ENCODE data around the gene UBTF. TPM values are rescaled to one million over a fixed set of nuclear protein-coding genes. Genes with fewer than 3 reads are reported as not detected.

UBTF gene
- total RNA-seq, 1 donor from 2014 or later: 25.1 TPM

GRCh38 chr17:44222112-44222869, 2.8 kb upstream of the UBTF start:
- intact Hi-C loops (cut with DNase I): no loop called here
- no peaks in the 10 kb centered on the region for H3K27me3 ChIP-seq
- peak in 1 of 2 donors; percentile 91 for DNase-seq (ENCODE audit: low spot score in 2 of 2)
- peak overlapping the region; percentile 91 to 99 for H3K27ac ChIP-seq
- H3K9me3 ChIP-seq: no peaks in the 10 kb centered on the region
- TF ChIP-seq, protein P1, sequence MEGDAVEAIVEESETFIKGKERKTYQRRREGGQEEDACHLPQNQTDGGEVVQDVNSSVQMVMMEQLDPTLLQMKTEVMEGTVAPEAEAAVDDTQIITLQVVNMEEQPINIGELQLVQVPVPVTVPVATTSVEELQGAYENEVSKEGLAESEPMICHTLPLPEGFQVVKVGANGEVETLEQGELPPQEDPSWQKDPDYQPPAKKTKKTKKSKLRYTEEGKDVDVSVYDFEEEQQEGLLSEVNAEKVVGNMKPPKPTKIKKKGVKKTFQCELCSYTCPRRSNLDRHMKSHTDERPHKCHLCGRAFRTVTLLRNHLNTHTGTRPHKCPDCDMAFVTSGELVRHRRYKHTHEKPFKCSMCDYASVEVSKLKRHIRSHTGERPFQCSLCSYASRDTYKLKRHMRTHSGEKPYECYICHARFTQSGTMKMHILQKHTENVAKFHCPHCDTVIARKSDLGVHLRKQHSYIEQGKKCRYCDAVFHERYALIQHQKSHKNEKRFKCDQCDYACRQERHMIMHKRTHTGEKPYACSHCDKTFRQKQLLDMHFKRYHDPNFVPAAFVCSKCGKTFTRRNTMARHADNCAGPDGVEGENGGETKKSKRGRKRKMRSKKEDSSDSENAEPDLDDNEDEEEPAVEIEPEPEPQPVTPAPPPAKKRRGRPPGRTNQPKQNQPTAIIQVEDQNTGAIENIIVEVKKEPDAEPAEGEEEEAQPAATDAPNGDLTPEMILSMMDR (IDR thresholded peaks at IDR 0.05): peak in 2 of 3 experiments; percentile 9 to 24
- H3K36me3 ChIP-seq: no peaks in the 10 kb centered on the region
- H3K4me1 ChIP-seq: peaks cover 9 to 22% of the 10 kb centered on the region in 2 donors
- H3K4me3 ChIP-seq: peak overlapping the region; percentile 88 to 95

DNA sequence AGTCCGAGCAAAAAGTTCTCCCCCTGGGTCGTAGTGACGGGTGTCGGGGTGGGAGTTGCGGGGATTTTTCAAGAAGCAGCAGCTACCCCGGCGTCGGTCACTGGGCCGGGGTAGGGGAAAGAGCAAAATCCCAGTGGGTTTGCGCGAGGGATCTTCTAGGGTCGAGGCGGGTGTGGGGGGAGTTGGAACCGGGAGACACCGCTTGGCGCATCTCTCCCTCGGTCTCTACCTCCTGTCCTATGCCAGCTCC, 2.3 kb upstream of the UBTF start:
- no peak for DNase-seq (ENCODE audit: low spot score in 2 of 2)
- intact Hi-C loops (cut with DNase I): no loop called here
- Histone ChIP-seq H3K36me3 (peaks cover 0 to 4% of the 10 kb centered on the region in 2 donors), H3K27ac (peak overlapping the region; percentile 91 to 99), H3K4me3 (peak overlapping the region; percentile 88 to 95), H3K4me1 (peaks cover 12 to 25% of the 10 kb centered on the region in 2 donors), H3K9me3 (no peaks in the 10 kb centered on the region), H3K27me3 (no peaks in the 10 kb centered on the region)
- TF ChIP-seq, protein P1 (IDR thresholded peaks at IDR 0.05): no peak

- intact Hi-C loops (cut with DNase I): no loop called here
- TF ChIP-seq, protein P1 (IDR thresholded peaks at IDR 0.05): peak in 1 of 3 experiments; percentile 7
- H3K9me3 ChIP-seq: no peaks in the 10 kb centered on the region
- peak in 1 of 2 donors; percentile 85 for DNase-seq (ENCODE audit: low spot score in 2 of 2)
- peak overlapping the region; percentile 88 to 95 for H3K4me3 ChIP-seq
- H3K4me1 ChIP-seq: peaks cover 17 to 25% of the 10 kb centered on the region in 2 donors
- no peaks in the 10 kb centered on the region for H3K27me3 ChIP-seq
- H3K36me3 ChIP-seq: peaks cover 2 to 10% of the 10 kb centered on the region in 2 donors
- H3K27ac ChIP-seq: peak overlapping the region; percentile 91 to 99
Observed at GRCh38 chr17:44221084-44221861, 1.8 kb upstream of the UBTF start.

DNA sequence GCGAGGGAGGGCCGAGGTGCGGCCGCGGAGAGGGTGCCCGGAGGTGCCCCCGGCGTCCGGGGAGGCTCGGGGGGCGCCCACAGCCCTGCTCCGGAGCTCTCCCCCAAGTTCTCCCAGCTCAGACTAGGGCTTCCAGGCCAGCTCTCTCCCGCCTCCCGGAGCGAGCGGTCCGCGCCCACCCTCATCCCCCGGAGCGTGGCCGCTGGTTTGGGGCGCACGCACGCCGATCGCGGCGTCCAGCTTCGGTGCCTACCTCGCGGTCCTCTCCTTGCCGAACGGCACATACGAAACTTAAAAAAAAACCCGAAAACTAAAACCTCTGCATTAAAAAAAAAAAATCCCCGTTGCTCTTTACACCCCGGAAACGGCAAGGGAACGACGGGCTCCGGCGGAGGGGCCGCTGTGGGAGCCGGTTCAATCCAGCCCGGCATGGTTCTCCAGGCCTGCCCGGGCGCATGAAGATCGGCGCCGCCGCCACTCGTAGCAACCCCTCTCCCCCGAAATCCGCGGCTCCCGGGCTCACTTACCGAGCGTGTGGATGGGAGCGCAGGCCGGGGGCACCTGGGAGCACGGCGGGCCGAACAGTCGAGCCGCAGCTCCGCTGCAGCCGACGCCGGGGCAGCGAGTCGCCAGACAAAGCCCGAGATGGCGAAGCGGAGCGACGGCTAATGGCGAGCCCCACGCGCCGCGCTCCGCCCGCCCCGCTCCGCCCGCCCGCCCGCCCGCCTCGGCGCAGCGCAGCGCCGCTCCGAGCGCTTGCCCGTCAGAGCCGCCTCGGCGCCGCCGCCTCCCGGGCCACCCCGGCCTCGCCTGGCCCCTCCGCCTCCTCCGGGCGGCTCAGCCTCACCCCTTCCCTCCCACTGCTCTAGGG, 973 bp upstream of the UBTF start:
- TF ChIP-seq, protein P1 (IDR thresholded peaks at IDR 0.05): no peak
- DNase-seq (ENCODE audit: low spot score in 2 of 2): no peak
- peak overlapping the region; percentile 88 to 95 for H3K4me3 ChIP-seq
- peak overlapping the region; percentile 91 to 99 for H3K27ac ChIP-seq
- H3K36me3 ChIP-seq: peaks cover 11 to 18% of the 10 kb centered on the region in 2 donors
- peaks cover 18 to 25% of the 10 kb centered on the region in 2 donors for H3K4me1 ChIP-seq
- no peaks in the 10 kb centered on the region for H3K27me3 ChIP-seq
- H3K9me3 ChIP-seq: no peaks in the 10 kb centered on the region
- intact Hi-C loops (cut with DNase I): no loop called here

GRCh38 chr17:44219108-44219615, 313 bp downstream of the UBTF start:
- Histone ChIP-seq H3K36me3 (peaks cover 23 to 31% of the 10 kb centered on the region in 2 donors), H3K27me3 (no peaks in the 10 kb centered on the region), H3K4me3 (peak overlapping the region; percentile 88 to 95), H3K4me1 (peaks cover 18 to 23% of the 10 kb centered on the region in 2 donors), H3K9me3 (no peaks in the 10 kb centered on the region), H3K27ac (peak overlapping the region; percentile 91 to 99)
- DNase-seq (ENCODE audit: low spot score in 2 of 2): peak in 1 of 2 donors; percentile 76
- intact Hi-C loops (cut with DNase I): loop anchor here (10.0 kb wide), 1 partner anchor 286 kb away; the partner anchor contains the start of gene GPATCH8
- TF ChIP-seq, protein P1 (IDR thresholded peaks at IDR 0.05): peak; percentile 19 to 81 (median 36)
